ENCODE measurements around the gene EFCAB14.

The EFCAB14 gene

DNA sequence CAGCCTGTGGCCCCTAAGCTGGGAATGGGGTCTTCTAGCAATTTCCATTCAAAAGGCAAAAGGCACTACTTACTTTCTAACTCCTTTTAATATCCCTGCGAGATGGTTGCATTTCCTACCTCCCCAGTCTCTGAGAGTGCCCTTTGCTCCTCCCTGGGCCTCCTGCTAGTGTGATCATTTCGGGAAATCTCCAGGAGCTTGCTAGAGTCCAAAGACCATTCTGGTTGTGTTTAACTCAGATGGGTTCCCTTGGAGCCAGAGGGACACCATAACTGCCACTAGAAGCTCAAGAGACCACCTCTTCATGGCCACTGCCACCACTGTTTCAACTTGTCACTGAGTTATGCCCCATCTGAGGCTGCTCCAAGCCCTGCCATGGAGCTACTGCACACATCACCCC is 45.5 kb upstream of the EFCAB14 start:
- H3K9me3 ChIP-seq (ENCODE audit: insufficient read depth, low read length) = no peaks in the 10 kb centered on the region
- no peak overlapping the region for H3K9ac ChIP-seq (ENCODE audit: low read length)
- no peak overlapping the region for H3K4me3 ChIP-seq (ENCODE audit: low read length)
- TF ChIP-seq, protein P1, sequence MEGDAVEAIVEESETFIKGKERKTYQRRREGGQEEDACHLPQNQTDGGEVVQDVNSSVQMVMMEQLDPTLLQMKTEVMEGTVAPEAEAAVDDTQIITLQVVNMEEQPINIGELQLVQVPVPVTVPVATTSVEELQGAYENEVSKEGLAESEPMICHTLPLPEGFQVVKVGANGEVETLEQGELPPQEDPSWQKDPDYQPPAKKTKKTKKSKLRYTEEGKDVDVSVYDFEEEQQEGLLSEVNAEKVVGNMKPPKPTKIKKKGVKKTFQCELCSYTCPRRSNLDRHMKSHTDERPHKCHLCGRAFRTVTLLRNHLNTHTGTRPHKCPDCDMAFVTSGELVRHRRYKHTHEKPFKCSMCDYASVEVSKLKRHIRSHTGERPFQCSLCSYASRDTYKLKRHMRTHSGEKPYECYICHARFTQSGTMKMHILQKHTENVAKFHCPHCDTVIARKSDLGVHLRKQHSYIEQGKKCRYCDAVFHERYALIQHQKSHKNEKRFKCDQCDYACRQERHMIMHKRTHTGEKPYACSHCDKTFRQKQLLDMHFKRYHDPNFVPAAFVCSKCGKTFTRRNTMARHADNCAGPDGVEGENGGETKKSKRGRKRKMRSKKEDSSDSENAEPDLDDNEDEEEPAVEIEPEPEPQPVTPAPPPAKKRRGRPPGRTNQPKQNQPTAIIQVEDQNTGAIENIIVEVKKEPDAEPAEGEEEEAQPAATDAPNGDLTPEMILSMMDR (IDR thresholded peaks at IDR 0.05; ENCODE audit: low read depth, low read length) = no peak
- TF ChIP-seq EZH2phosphoT487 (IDR thresholded peaks at IDR 0.05; ENCODE audit: low read depth) = no peak
- no peaks in the 10 kb centered on the region for H3K27me3 ChIP-seq (ENCODE audit: low read depth, low read length)
- no peaks in the 10 kb centered on the region for H3K4me1 ChIP-seq (ENCODE audit: low read length)
- no peak overlapping the region for H3K27ac ChIP-seq (ENCODE audit: low read length)
- H3K36me3 ChIP-seq (replicated peaks; ENCODE audit: low read depth, low read length) = no peaks in the 10 kb centered on the region
- H4K20me1 ChIP-seq (ENCODE audit: insufficient read depth, low read length) = no peaks in the 10 kb centered on the region
- H3K4me2 ChIP-seq (ENCODE audit: low read length) = no peak overlapping the region
- no peaks in the 10 kb centered on the region for H3K79me2 ChIP-seq (ENCODE audit: low read length)
- no peak overlapping the region for H2AFZ ChIP-seq (ENCODE audit: low read depth, low read length)

DNA sequence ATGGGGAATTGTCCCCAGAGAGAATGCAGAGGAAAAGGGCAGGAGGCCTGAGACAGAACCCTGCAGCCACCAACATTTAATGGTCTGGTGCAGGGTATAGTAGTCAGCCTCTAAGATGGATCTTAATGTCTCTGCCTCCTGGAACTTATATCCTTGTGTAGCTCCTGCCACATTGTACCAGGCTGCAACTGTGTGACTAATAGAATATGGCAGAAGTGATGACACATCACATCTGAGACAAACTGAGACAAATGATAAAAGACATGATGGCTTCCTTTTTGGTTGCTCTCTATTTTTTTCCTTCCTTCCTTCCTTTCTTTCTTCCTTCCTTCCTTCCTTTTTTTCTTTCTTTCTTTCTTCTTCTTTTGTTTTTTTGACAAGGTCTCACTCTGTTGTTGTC is 42.8 kb upstream of the EFCAB14 start:
- TF ChIP-seq, protein P1 (IDR thresholded peaks at IDR 0.05; ENCODE audit: low read depth, low read length) = no peak
- TF ChIP-seq EZH2phosphoT487 (IDR thresholded peaks at IDR 0.05; ENCODE audit: low read depth) = no peak

DNA sequence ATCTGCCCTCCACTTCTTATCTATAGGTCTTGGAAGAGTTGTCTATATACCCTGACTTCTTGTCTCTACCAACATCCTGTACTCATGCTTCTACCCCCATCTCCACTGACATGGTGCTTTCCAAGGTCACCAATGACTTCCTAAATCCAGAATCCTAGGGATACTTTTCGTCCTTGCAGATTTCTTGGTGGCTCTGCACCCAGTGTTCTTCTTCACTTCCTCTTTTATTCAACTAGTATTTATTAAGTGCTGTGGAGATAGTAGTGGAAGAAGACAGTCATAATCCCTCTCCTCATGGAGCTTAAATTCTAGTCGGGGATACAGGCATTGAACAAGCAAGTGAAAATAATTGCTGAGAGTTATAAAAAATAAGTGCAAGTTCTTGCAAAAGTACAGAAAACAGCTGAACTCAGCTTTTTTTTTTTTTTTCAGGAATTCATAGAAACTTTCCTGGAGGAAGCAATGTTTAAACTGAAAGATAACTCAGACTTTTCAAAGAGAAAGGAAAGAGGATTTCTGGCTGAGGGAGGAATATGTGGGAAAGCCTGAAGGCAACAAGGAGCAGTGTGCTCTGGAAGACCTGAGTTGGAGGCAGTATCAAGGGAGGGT is 41.7 kb upstream of the EFCAB14 start:
- Histone ChIP-seq H3K27me3 (ENCODE audit: low read depth, low read length) (no peaks in the 10 kb centered on the region), H3K79me2 (ENCODE audit: low read length) (no peaks in the 10 kb centered on the region), H3K36me3 (replicated peaks; ENCODE audit: low read depth, low read length) (no peaks in the 10 kb centered on the region), H3K9ac (ENCODE audit: low read length) (no peak overlapping the region), H3K9me3 (ENCODE audit: insufficient read depth, low read length) (no peaks in the 10 kb centered on the region), H4K20me1 (ENCODE audit: insufficient read depth, low read length) (no peaks in the 10 kb centered on the region), H3K4me2 (ENCODE audit: low read length) (no peak overlapping the region), H3K27ac (ENCODE audit: low read length) (no peak overlapping the region), H2AFZ (ENCODE audit: low read depth, low read length) (no peak overlapping the region), H3K4me3 (ENCODE audit: low read length) (no peak overlapping the region), H3K4me1 (ENCODE audit: low read length) (no peaks in the 10 kb centered on the region)
- TF ChIP-seq EZH2phosphoT487 (IDR thresholded peaks at IDR 0.05; ENCODE audit: low read depth) = no peak
- TF ChIP-seq, protein P1 (IDR thresholded peaks at IDR 0.05; ENCODE audit: low read depth, low read length) = no peak

More for the DNA sequence above, 42.8 kb upstream of the EFCAB14 start:
- no peak overlapping the region for H3K9ac ChIP-seq (ENCODE audit: low read length)
- H4K20me1 ChIP-seq (ENCODE audit: insufficient read depth, low read length) = no peaks in the 10 kb centered on the region
- no peaks in the 10 kb centered on the region for H3K27me3 ChIP-seq (ENCODE audit: low read depth, low read length)
- H3K27ac ChIP-seq (ENCODE audit: low read length) = no peak overlapping the region
- no peak overlapping the region for H3K4me3 ChIP-seq (ENCODE audit: low read length)
- no peak overlapping the region for H2AFZ ChIP-seq (ENCODE audit: low read depth, low read length)
- no peaks in the 10 kb centered on the region for H3K36me3 ChIP-seq (replicated peaks; ENCODE audit: low read depth, low read length)
- no peaks in the 10 kb centered on the region for H3K79me2 ChIP-seq (ENCODE audit: low read length)
- no peaks in the 10 kb centered on the region for H3K4me1 ChIP-seq (ENCODE audit: low read length)
- H3K4me2 ChIP-seq (ENCODE audit: low read length) = no peak overlapping the region
- no peaks in the 10 kb centered on the region for H3K9me3 ChIP-seq (ENCODE audit: insufficient read depth, low read length)

DNA sequence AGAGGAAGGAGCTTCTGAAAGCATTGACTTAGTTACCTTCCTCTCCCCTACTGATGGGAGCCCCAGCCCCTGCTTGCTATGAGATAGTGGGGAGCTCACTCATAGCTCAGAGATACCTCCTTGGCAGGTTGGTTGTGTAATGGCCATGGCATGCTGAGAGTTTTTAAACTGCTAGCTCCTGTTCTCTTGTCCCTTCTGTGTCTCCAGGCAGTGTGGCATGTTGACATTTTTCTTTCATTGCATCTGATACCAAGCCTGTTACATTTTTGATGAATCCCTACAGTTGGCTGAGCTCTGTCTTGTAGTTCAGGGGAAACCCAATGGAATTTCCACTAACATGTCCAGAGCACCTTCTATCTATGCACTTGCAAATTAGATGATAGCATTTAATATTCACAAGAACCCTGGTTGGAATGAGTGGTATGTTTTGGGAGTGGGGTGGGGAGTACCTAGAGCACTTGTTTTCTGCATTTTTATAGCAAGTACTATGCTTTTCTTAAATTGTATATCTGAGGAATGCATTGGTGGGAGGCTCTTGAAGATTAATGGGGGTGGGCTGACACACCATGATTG is 39.1 kb upstream of the EFCAB14 start:
- H2AFZ ChIP-seq (ENCODE audit: low read depth, low read length) = no peak overlapping the region
- H3K36me3 ChIP-seq (replicated peaks; ENCODE audit: low read depth, low read length) = no peaks in the 10 kb centered on the region
- no peak for TF ChIP-seq EZH2phosphoT487 (IDR thresholded peaks at IDR 0.05; ENCODE audit: low read depth)
- TF ChIP-seq, protein P1 (IDR thresholded peaks at IDR 0.05; ENCODE audit: low read depth, low read length) = no peak
- H3K4me3 ChIP-seq (ENCODE audit: low read length) = no peak overlapping the region
- no peak overlapping the region for H3K9ac ChIP-seq (ENCODE audit: low read length)
- H3K9me3 ChIP-seq (ENCODE audit: insufficient read depth, low read length) = no peaks in the 10 kb centered on the region
- no peaks in the 10 kb centered on the region for H3K79me2 ChIP-seq (ENCODE audit: low read length)
- no peak overlapping the region for H3K27ac ChIP-seq (ENCODE audit: low read length)
- H4K20me1 ChIP-seq (ENCODE audit: insufficient read depth, low read length) = no peaks in the 10 kb centered on the region
- H3K27me3 ChIP-seq (ENCODE audit: low read depth, low read length) = no peaks in the 10 kb centered on the region
- no peak overlapping the region for H3K4me2 ChIP-seq (ENCODE audit: low read length)
- no peaks in the 10 kb centered on the region for H3K4me1 ChIP-seq (ENCODE audit: low read length)

All from OCI-LY3 (cell line).